MM.1S (cell line): ENCODE results near the gene ADD3.

Experiments used
- EZH2 ChIP-seq: fragments of 300-600 bp; sonication (generic); optimal IDR thresholded peaks from 2 replicates; pipeline ENCODE3; 2017; ENCODE audit warnings: low read depth, mild to moderate bottlenecking, antibody characterized with exemption, low read length, mixed read lengths
- EZH2phosphoT487 ChIP-seq: fragments of 300-600 bp; sonication (generic); IDR thresholded peaks from 2 replicates; pipeline ENCODE4 v1.6.1; 2018; ENCODE audit warnings: antibody characterized with exemption, low read length
- TF ChIP-seq, protein P1 (sequence below): fragments of 300-600 bp; sonication (generic); IDR thresholded peaks from 2 replicates; pipeline ENCODE4 v1.5.1; 2016; ENCODE audit warnings: antibody characterized with exemption, low read length, mixed read lengths

DNA sequence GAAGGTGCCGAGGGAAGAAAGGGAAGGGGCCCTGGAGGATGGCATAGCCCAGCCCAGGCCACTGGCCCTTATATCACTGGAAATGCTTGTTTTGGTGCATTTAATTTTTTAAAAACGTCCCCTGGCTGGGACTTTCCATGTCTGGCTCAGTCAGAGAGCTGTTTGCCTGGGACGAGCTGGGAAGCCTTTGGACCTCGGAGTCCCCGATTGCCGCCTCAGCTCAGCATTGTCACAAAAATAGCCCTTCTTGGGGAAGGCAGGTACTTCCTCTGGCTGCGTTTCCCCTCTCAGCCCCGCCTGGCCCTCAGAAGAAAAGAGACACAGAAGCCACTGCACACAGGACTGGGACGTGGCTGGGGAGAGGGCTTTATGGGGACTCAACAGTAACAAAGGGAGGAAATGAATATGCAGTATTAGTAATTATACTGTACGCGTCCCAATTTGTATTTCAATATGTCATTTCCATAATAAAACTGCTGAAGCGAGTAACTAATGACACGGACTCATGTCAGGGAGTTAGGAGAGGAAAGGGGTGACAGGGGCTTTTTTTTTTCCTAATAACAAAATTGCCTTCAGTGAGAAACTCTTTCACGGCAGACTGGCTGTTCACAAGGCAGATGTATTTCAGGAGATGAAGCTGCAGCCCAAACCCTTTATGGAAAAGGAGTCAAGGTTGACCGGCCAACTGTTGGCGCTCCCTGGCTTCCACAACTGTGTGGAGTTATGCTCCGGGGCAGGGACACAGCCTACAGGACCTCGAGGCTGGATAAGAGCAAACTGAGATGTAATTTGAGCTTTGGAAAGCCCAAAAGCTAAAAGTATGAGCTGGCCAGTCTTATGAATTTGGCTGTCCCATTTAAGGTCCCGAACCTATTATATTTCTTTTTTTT, 168.6 kb downstream of the ADD3 start:
- TF ChIP-seq, protein P1, sequence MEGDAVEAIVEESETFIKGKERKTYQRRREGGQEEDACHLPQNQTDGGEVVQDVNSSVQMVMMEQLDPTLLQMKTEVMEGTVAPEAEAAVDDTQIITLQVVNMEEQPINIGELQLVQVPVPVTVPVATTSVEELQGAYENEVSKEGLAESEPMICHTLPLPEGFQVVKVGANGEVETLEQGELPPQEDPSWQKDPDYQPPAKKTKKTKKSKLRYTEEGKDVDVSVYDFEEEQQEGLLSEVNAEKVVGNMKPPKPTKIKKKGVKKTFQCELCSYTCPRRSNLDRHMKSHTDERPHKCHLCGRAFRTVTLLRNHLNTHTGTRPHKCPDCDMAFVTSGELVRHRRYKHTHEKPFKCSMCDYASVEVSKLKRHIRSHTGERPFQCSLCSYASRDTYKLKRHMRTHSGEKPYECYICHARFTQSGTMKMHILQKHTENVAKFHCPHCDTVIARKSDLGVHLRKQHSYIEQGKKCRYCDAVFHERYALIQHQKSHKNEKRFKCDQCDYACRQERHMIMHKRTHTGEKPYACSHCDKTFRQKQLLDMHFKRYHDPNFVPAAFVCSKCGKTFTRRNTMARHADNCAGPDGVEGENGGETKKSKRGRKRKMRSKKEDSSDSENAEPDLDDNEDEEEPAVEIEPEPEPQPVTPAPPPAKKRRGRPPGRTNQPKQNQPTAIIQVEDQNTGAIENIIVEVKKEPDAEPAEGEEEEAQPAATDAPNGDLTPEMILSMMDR = no peak
- TF ChIP-seq EZH2 = no peak
- no peak for TF ChIP-seq EZH2phosphoT487
